Measurements from ENCODE around the gene RAB11A.

Gene RAB11A

GRCh38 chr15:65908876-65909275 lies 39.6 kb downstream of the RAB11A start:
- Histone ChIP-seq H3K9me3 (ENCODE audit: control insufficient read depth, low read length) (no peaks in the 10 kb centered on the region), H3K36me3 (ENCODE audit: control insufficient read depth, insufficient read depth, low read length) (peaks cover 74% of the 10 kb centered on the region), H3K4me3 (ENCODE audit: extremely low read depth, insufficient read depth, low read length, poor library complexity, severe bottlenecking) (no peak overlapping the region), H3K4me1 (ENCODE audit: control insufficient read depth, insufficient read depth, low read length, poor library complexity, severe bottlenecking) (peaks cover 6% of the 10 kb centered on the region), H3K27ac (ENCODE audit: low read depth, low read length, severe bottlenecking) (no peak overlapping the region)
- WGBS, 2 experiments (ENCODE audit: insufficient coverage in 2 of 2), result 97 to 100% methylated on average over 2 to 4 of the region's 4 CpGs

GRCh38 chr15:65909831-65910230 lies 40.5 kb downstream of the RAB11A start:
- H3K4me3 ChIP-seq (ENCODE audit: extremely low read depth, insufficient read depth, low read length, poor library complexity, severe bottlenecking), result no peak overlapping the region
- no peak overlapping the region for H3K27ac ChIP-seq (ENCODE audit: low read depth, low read length, severe bottlenecking)
- H3K4me1 ChIP-seq (ENCODE audit: control insufficient read depth, insufficient read depth, low read length, poor library complexity, severe bottlenecking), result no peaks in the 10 kb centered on the region
- WGBS, 2 experiments (ENCODE audit: insufficient coverage in 2 of 2), result no CpG with 5 or more reads among the region's 3 CpGs
- H3K36me3 ChIP-seq (ENCODE audit: control insufficient read depth, insufficient read depth, low read length), result peaks cover 64% of the 10 kb centered on the region
- no peaks in the 10 kb centered on the region for H3K9me3 ChIP-seq (ENCODE audit: control insufficient read depth, low read length)

- 95 to 98% methylated on average over 4 of the region's 4 CpGs for WGBS, 2 experiments (ENCODE audit: insufficient coverage in 2 of 2)
- no peak overlapping the region for H3K4me3 ChIP-seq (ENCODE audit: extremely low read depth, insufficient read depth, low read length, poor library complexity, severe bottlenecking)
- H3K4me1 ChIP-seq (ENCODE audit: control insufficient read depth, insufficient read depth, low read length, poor library complexity, severe bottlenecking), result no peaks in the 10 kb centered on the region
- no peaks in the 10 kb centered on the region for H3K9me3 ChIP-seq (ENCODE audit: control insufficient read depth, low read length)
- H3K27ac ChIP-seq (ENCODE audit: low read depth, low read length, severe bottlenecking), result no peak overlapping the region
- peaks cover 60% of the 10 kb centered on the region for H3K36me3 ChIP-seq (ENCODE audit: control insufficient read depth, insufficient read depth, low read length)
These were observed 41.0 kb downstream of the RAB11A start for GRCh38 chr15:65910341-65910740.

GRCh38 chr15:65912235-65912634 lies 42.9 kb downstream of the RAB11A start:
- Histone ChIP-seq H3K9me3 (ENCODE audit: control insufficient read depth, low read length) (no peaks in the 10 kb centered on the region), H3K27ac (ENCODE audit: low read depth, low read length, severe bottlenecking) (no peak overlapping the region), H3K36me3 (ENCODE audit: control insufficient read depth, insufficient read depth, low read length) (peaks cover 41% of the 10 kb centered on the region), H3K4me3 (ENCODE audit: extremely low read depth, insufficient read depth, low read length, poor library complexity, severe bottlenecking) (no peak overlapping the region), H3K4me1 (ENCODE audit: control insufficient read depth, insufficient read depth, low read length, poor library complexity, severe bottlenecking) (no peaks in the 10 kb centered on the region)
- WGBS, 2 experiments (ENCODE audit: insufficient coverage in 2 of 2), result 87 to 92% methylated on average over 2 of the region's 2 CpGs

- no peaks in the 10 kb centered on the region for H3K4me1 ChIP-seq (ENCODE audit: control insufficient read depth, insufficient read depth, low read length, poor library complexity, severe bottlenecking)
- no peak overlapping the region for H3K4me3 ChIP-seq (ENCODE audit: extremely low read depth, insufficient read depth, low read length, poor library complexity, severe bottlenecking)
- peaks cover 32% of the 10 kb centered on the region for H3K36me3 ChIP-seq (ENCODE audit: control insufficient read depth, insufficient read depth, low read length)
- WGBS, 2 experiments (ENCODE audit: insufficient coverage in 2 of 2), result 96 to 97% methylated on average over 3 to 11 of the region's 13 CpGs
- no peak overlapping the region for H3K27ac ChIP-seq (ENCODE audit: low read depth, low read length, severe bottlenecking)
- H3K9me3 ChIP-seq (ENCODE audit: control insufficient read depth, low read length), result no peaks in the 10 kb centered on the region
These were observed 44.4 kb downstream of the RAB11A start for GRCh38 chr15:65913631-65914199.

GRCh38 chr15:65914386-65914785 lies 45.1 kb downstream of the RAB11A start:
- Histone ChIP-seq H3K4me1 (ENCODE audit: control insufficient read depth, insufficient read depth, low read length, poor library complexity, severe bottlenecking) (no peaks in the 10 kb centered on the region), H3K27ac (ENCODE audit: low read depth, low read length, severe bottlenecking) (no peak overlapping the region), H3K36me3 (ENCODE audit: control insufficient read depth, insufficient read depth, low read length) (peaks cover 33% of the 10 kb centered on the region), H3K4me3 (ENCODE audit: extremely low read depth, insufficient read depth, low read length, poor library complexity, severe bottlenecking) (no peak overlapping the region), H3K9me3 (ENCODE audit: control insufficient read depth, low read length) (no peaks in the 10 kb centered on the region)
- 73 to 88% methylated on average over 1 to 2 of the region's 4 CpGs for WGBS, 2 experiments (ENCODE audit: insufficient coverage in 2 of 2)

- Histone ChIP-seq H3K4me3 (ENCODE audit: extremely low read depth, insufficient read depth, low read length, poor library complexity, severe bottlenecking) (no peak overlapping the region), H3K9me3 (ENCODE audit: control insufficient read depth, low read length) (no peaks in the 10 kb centered on the region), H3K4me1 (ENCODE audit: control insufficient read depth, insufficient read depth, low read length, poor library complexity, severe bottlenecking) (no peaks in the 10 kb centered on the region), H3K27ac (ENCODE audit: low read depth, low read length, severe bottlenecking) (no peak overlapping the region), H3K36me3 (ENCODE audit: control insufficient read depth, insufficient read depth, low read length) (peaks cover 26% of the 10 kb centered on the region)
- 90 to 97% methylated on average over 4 to 6 of the region's 8 CpGs for WGBS, 2 experiments (ENCODE audit: insufficient coverage in 2 of 2)
These were observed 46.0 kb downstream of the RAB11A start for GRCh38 chr15:65914981-65915925.

- peaks cover 18% of the 10 kb centered on the region for H3K36me3 ChIP-seq (ENCODE audit: control insufficient read depth, insufficient read depth, low read length)
- H3K27ac ChIP-seq (ENCODE audit: low read depth, low read length, severe bottlenecking), result no peak overlapping the region
- no peaks in the 10 kb centered on the region for H3K9me3 ChIP-seq (ENCODE audit: control insufficient read depth, low read length)
- no peak overlapping the region for H3K4me3 ChIP-seq (ENCODE audit: extremely low read depth, insufficient read depth, low read length, poor library complexity, severe bottlenecking)
- no peaks in the 10 kb centered on the region for H3K4me1 ChIP-seq (ENCODE audit: control insufficient read depth, insufficient read depth, low read length, poor library complexity, severe bottlenecking)
- WGBS, 2 experiments (ENCODE audit: insufficient coverage in 2 of 2), result 91 to 94% methylated on average over 6 to 7 of the region's 7 CpGs
These were observed 46.9 kb downstream of the RAB11A start for GRCh38 chr15:65916041-65916663.

- H3K27ac ChIP-seq (ENCODE audit: low read depth, low read length, severe bottlenecking), result no peak overlapping the region
- H3K36me3 ChIP-seq (ENCODE audit: control insufficient read depth, insufficient read depth, low read length), result peaks cover 11% of the 10 kb centered on the region
- 55 to 60% methylated on average over 13 to 14 of the region's 16 CpGs for WGBS, 2 experiments (ENCODE audit: insufficient coverage in 2 of 2)
- H3K9me3 ChIP-seq (ENCODE audit: control insufficient read depth, low read length), result no peaks in the 10 kb centered on the region
- H3K4me1 ChIP-seq (ENCODE audit: control insufficient read depth, insufficient read depth, low read length, poor library complexity, severe bottlenecking), result no peaks in the 10 kb centered on the region
- H3K4me3 ChIP-seq (ENCODE audit: extremely low read depth, insufficient read depth, low read length, poor library complexity, severe bottlenecking), result no peak overlapping the region
These were observed 47.5 kb downstream of the RAB11A start for GRCh38 chr15:65916664-65917406.

- WGBS, 2 experiments (ENCODE audit: insufficient coverage in 2 of 2), result 100% methylated on average over 1 to 2 of the region's 3 CpGs
- Histone ChIP-seq H3K4me1 (ENCODE audit: control insufficient read depth, insufficient read depth, low read length, poor library complexity, severe bottlenecking) (no peaks in the 10 kb centered on the region), H3K4me3 (ENCODE audit: extremely low read depth, insufficient read depth, low read length, poor library complexity, severe bottlenecking) (no peak overlapping the region)
These were observed 48.1 kb downstream of the RAB11A start for GRCh38 chr15:65917407-65917756.

More at GRCh38 chr15:65917407-65917756, 48.1 kb downstream of the RAB11A start:
- H3K36me3 ChIP-seq (ENCODE audit: control insufficient read depth, insufficient read depth, low read length), result peaks cover 9% of the 10 kb centered on the region
- no peaks in the 10 kb centered on the region for H3K9me3 ChIP-seq (ENCODE audit: control insufficient read depth, low read length)
- no peak overlapping the region for H3K27ac ChIP-seq (ENCODE audit: low read depth, low read length, severe bottlenecking)

Measured in mesodermal cell (in vitro differentiated cells).